HG03457 (cell line): ENCODE measurements around the gene PLXNB1.

Experiments
- ATAC-seq: cut with Tn5 transposase; IDR thresholded peaks from one replicate; pipeline ENCODE4 v1.9.1; 2021; ENCODE audit warnings: moderate number of reproducible peaks; ENCODE audit not compliant: unreplicated experiment

Gene PLXNB1

DNA sequence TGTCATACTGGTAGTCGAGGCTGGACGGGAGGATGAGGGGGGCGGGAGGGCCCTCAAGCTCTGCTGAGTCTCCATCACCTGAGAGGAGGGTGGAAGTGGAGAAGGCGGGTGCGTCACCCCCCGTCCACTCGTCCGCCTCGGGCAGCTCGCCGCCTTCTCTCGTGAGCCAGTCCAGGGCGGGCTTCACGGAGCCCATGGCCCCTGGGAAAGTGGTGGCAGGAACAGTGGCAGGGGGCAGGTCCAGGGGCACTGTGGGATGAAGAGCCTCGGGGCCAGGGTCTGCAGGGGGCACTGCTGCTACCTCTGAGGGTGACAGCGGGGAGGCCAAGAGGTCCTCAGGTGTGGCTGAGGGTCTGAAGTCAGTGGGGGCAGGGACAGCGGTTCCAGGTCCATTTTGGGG is 10.3 kb downstream of the PLXNB1 start:
- no peak for ATAC-seq

DNA sequence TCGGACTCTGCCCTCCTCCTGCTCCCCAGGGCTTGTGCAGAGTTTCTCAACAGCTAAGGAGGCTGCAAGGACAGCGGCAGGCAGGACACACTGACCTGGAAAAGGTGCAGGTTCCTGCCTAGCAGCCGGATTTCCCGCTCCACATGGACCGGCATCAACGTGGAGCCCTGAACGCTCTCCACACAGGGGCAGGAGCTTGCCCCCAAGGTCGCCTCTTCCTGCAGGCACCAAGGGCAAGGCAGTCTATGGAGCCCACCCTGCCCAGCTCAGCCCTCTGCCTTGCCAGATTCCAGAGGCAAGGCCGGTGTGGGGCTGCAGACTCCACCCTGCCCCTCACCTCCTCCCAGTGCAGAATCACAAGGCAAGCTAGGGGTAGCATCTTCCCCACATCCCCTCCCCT is 10.7 kb downstream of the PLXNB1 start:
- ATAC-seq = no peak

DNA sequence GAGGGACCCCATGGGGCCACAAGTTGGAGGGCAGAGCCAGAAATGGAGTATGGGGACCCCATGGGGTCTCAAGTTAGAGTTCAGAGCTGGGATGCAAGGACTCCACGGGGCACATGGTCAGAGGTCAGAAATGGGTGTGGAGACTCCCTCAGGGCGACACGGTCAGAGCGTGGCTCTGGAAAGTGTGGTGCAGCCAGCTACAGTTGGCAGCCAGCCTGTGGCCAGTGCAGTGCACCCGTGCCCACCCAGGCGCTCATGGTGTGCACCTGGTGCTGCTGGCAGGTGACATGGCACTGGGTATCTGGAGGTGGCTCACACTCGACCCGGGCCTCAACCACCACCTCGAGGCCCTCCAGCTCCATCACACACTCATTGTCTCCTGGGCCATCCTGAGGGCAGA is 11.2 kb downstream of the PLXNB1 start:
- no peak for ATAC-seq

DNA sequence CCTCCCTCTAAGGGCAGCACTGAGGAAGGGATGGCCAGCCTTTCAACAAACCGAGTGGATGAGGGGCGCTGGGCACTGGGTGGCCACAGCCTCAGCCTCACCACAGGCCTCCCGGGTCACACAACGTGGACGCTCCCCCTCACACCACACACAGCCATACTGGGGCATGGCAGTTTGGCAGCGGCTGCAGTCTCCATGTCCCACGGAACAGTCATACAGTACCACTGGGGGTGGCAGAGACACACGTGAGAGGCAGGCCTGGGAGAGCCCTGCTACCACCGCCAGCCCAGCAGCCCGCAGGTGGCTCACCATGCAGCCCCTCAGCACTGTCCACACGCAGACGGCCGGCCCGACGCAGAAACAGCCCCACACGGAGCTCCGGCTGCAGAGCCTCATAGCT is 11.7 kb downstream of the PLXNB1 start:
- ATAC-seq = no peak

DNA sequence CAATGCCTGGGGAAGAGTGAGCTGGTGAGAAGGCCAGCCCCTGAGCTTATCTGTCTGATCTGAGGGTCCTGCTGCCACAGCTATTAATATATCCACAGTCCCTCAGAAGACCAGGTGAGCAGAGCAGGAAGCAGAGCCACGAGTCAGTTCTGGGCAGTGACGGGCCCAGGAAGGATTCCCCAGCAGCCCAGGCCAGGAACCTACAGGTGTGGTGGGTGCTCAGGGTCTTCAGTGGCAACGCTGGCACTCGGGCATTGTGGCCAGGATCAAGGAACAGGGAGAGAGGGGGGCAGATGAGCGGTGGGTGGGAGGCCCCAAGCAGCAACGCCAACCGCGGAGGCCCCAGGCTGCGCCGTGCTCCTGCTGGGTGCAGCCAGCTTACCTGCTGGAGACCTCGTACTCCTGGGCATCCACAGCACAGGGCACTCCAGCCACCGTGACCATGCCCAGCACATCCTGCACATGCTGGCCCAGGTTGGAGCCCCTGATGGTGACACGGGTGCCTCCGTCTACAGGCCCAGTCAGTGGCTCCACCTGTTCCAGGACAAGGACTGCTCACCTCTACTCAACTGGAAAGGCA is 12.3 kb downstream of the PLXNB1 start:
- ATAC-seq = no peak

DNA sequence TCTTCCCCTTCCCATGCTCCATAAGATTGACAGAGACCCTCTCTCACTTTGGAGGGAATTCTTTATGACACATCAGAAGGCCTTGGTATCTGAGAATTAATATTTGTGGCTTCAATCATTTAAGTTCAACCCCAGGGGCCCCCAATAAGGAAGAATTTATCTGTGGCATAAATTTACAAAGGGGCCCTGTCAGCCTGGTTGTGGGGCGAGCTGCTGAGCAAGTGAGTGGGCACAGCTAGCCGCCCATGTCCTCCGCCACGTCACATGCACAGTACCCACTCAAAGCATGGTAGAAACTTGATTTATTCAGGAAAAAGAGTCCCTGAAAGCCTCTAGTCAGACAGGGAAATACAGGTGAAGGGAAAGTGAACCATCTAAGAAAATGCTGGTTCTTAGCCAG is 13.3 kb downstream of the PLXNB1 start:
- no peak for ATAC-seq

DNA sequence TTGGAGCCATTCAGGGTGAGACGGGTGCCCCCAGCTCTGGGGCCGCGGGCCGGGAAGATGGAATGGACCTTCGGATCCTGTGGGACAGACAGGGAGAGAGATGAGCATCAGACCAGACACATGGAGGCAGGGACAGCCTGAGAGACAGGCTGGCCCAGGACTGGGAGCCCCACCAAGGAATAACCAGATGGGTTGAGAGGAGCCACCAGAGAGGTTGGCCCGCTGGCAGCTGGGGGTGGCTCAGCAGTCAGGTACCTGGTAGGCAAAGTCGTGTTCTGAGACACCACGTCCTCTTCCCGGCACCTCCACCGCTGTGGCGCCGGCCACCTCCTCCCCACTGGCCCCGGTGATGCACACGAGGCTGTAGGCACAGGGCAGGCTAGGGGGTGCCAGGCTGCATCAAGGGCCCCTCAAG is 13.8 kb downstream of the PLXNB1 start:
- no peak for ATAC-seq

DNA sequence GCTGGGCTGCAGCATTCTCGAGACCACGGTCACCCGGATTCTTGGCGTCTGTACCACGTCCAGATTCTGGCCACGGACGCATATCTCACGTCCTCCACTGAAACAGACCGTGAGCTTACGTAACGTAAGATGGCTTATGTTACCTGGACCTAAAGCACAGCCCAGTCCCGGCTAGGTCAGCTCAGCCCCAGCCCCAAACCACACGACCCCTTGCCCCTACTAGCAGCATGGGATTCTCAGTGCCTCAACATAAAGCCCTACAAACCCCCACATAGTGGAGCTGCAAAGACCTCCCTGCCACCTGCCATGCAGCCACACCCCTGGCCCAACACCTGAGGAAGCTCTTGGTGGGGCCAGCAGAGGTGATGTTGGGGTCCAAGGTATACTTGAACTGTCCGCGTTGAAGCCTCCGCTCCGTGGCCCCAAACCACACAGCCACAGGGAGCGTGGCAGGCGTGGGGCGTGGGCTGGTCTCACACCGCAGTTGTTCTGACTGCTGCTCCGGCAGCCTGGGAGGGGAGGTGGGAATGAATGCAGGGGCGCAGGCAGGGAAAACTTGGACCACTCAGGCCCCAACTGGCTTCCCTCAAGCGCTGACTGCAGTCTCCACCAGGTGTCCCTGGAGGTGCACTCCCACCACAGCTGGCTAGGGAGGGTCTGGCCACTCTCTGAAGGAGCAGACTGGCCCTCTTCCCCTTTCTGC is 14.5 kb downstream of the PLXNB1 start:
- ATAC-seq = no peak

DNA sequence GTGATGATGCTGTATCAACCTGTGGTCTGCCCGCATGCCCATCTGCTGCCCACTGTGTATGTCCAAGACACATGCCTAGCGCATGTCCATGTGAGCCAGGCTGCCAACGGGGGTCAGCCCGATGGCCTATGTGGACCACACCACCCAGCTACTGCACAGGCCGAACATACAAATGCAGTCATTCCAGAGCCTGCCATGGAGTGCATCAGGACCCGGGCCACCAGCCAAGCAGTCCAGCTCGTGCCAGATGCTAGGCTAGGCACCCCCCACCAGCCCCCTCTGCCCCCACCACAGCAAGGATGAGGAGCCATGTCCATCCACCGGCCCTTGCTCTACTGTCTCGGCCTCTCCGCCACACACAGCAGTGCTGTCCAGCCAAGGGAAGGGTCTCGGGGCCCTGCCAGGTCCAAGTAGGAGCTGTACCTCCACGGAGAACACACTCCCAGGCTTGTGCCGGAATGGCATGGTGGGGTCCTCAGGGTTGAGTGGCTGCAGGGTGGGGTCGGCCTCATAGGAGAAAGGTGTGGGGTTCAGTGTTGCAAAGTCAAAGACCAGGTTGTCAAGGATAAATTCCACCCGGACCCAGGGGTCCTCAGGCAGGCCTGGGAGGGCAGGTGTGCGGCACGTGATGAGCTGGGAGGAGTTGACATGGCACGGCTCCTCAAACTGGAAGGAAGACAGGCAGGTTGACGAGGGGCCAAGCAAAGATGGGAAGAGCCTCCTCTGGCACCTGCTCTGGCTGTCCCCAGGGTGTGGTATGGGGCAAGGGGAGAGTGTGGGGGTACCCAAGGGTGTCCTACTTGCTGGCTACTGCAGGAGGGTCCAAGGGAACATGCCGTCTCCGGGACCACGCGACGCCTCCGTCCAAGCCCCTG is 15.3 kb downstream of the PLXNB1 start:
- ATAC-seq = no peak

DNA sequence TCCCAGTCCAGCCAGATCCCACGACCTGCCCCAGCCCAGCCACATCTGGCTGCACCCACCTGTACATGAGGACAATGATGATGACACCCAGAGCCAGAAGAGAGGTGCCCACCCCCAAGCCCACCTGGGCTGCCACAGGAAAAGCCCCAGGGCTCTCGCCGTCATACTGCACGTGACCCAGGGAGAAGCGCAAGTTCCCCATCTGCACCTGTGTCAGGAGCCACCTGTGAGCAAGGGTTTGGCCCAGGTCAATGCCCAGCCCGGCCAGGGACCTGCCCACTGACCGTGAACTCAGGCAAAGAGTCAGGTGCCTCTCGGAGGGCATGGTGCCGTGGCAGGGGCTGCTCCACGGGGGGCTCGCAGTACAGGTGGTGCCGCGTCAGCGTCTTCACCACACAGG is 16.3 kb downstream of the PLXNB1 start:
- ATAC-seq = no peak

DNA sequence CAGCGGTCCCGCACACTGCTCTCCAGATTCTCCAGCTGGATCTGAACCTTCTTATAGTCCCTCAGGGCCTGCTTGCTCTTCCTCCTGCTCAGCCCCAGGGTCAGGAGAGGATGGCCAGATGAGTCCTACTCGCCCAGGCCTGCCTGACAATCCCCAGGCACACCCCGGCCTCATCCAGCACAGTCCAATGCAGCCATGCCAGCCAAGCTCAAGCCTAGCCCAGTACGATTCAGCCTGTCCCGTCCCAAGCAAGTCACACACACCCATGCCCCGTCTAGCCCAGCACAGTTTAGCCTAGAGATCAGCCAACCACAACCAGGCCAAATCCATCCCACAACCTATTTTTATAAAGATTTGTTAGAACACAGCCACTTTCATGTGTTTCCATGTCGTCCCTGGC is 16.8 kb downstream of the PLXNB1 start:
- no peak for ATAC-seq

DNA sequence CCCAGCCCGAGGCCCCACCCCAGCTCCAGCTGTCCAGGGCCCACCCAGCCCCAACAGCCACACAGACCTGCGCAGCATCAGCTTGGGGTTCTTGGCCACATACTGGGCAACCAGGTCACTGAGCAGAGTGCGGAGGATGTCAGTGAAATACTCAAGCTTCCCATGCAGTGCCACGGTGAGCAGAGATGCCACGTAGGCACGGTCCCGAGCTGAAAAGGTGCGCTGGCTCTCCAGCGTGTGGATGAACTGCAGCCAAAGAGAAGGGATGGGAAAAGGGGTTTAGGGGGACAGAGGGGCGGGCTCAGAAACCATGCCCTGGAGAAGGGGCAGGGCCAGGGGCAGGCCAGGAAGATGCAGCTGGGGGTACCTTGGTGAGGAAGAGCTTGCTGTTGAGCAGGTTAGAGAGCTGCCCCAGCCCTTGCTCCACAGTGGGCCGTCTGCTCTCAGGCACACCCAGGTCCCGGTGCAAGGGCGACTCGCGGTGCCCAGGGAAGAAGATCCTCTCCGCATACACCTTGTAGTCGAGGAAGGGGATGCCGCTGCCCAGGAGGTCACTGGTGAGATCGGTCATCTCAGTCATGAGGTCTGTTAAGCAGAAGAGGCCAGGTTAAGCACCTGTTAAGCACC is 17.4 kb downstream of the PLXNB1 start:
- no peak for ATAC-seq

DNA sequence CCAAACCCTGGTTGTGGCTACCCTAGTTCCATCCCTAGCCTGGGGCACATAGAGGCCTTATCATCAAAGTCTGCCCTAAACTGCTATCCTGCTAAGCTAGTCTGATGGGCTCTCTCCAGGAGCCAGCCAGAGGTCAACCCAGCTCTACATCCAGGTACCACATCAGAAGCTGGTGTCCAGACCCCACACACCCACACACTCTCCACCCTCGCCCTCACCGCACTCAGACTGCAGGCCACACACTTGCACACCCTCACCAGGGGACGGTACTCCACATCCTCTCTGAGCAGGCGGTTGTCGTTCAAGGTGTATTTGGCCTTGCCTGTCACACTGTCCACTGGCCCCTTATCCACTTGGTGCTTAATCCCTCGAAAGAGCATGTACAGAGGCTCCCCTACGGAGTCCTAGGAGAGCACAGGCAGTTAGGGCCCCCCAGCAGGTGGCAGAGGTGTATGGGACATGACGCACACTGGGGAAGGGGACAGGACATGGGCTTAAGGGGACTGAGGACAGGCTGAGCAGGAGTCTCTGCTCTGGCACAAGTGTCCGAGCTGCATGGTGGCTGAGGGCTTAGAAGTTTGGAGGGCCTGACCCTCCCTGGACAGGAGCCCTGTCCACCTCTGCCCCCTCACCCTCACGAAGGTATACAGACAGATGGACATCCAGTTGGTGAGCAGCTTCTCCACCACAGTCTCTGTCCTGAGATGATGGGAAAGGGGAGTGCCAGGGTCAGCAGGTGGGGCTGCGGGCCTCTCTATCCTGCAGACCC is 18.1 kb downstream of the PLXNB1 start:
- ATAC-seq = no peak

DNA sequence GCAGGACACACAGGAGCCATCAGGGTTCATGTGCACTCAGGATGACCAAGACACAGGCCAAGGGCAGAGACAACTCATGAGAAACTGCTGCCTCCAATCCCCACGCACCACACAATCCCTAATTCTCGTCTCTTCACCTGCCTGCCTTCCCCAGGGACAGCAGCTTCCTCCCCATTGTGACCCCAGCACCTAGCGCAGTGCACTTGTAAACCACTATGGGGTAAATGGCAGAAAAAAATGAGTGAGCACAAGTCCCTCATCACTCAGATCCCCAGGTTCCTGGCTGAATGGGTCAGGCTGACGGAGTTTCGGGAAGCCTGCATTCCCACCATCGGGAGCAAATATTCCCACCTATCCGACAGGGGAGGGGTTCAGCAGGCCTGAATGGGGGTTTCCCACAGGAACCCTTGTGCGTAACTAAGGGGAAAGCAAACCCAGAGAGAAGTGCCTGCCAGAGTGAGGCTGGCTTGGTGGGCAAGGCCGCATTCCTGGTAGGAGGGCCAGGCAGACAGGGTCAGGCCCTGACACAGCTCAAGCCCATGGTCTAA is 18.8 kb downstream of the PLXNB1 start:
- no peak for ATAC-seq

DNA sequence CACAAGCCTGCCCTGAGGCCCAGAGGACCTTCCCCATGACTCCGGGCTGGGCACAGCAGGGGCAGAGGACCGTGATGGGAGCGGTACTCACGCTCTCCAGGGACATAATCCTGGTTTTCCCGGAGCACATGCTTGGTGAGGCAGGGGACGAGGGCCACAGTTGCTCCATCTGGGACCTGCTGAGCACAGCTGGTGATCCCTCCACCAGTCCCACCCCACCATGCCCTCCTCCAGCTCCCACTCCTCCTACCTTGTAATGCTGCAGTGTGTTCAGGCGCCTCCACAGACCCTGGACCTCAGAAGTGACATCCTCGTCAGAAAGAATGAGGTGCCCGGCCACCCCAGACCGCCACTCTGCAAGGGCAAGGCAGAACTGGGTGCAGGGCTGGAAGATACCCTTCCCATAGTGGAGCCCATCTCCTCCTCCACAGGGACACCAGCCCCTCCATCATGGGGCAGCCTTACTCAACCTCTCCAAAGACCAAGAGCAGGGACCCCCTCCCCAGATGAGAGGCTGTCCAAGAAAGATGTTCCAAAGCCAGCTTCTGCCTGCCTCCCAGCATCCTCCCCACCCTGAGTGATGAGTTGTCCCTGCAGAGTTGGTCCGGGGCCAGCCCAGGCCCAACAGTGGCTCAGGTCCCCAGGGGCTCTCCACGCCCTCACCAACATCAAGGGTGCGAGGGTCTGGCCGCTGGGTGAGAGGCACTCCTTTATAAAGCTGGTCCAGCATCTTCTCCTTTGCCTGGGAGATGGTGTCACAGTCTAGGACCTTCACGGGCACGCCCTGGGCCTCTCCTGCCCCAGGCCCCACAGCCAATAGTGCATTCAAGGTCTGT is 19.5 kb downstream of the PLXNB1 start:
- no peak for ATAC-seq

DNA sequence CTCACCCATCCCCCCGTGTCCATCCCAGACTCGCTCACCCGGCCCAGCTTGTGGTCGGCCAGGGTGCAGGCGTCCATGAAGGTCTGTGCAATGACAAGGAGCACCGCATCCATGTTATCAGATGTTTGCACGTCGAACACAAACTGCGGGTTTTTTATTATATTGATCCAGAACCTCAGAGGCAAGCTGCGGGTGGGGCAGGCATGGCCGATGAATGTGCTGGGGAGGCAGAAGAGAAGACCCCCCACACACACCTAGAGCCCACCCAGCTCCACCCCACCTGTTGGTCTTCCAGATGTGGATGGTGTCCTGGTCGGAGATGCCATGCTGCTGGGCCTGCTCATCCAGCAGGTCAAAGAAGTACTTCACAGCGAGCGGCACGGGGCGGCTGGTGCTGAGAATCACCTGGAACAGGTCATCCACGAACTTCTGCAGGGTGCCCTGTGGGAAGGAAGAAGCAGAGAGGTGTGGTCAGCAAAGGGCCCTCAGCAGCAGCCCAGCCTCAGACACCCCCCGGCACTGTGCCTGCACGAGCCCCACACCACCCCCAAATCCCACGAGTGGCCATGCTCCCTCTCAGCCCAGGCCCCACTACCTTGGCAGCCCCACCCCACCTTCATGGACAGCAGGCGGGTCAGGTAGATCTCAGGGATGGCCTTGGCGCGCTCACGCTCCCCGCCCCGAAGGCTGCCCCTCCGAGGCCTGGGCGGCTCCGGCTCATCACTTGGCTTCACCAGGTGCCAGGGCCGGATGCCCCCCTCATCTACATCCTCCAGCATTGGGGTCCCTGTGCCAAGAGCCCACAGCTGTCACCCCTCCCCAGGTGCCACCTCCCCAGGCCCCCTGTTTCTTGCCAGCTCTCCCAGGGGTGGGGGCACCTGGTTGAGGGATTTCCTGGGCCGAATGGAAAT is 20.3 kb downstream of the PLXNB1 start:
- no peak for ATAC-seq

DNA sequence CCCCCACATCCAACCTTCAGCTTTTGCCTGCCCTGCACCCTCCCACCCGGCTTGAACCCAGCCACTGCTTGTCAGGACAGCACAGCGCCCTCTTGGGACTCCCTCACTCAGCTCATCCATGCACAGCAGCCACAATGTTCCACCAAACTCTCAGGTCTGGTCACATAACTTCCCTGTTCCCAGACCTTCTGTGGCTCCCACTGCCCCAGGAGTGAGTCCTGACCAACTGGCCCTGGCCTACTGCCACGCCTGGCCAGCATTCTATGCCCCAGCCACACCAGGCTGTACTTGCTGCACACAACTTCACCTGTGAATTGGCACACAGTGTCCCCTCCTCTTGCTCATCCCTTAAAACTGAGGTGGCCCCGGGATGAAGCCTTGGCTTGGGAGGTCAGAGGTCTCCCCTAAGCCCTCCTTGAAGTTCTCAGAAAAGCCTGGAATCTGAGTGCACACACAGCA is 21.0 kb downstream of the PLXNB1 start:
- no peak for ATAC-seq

DNA sequence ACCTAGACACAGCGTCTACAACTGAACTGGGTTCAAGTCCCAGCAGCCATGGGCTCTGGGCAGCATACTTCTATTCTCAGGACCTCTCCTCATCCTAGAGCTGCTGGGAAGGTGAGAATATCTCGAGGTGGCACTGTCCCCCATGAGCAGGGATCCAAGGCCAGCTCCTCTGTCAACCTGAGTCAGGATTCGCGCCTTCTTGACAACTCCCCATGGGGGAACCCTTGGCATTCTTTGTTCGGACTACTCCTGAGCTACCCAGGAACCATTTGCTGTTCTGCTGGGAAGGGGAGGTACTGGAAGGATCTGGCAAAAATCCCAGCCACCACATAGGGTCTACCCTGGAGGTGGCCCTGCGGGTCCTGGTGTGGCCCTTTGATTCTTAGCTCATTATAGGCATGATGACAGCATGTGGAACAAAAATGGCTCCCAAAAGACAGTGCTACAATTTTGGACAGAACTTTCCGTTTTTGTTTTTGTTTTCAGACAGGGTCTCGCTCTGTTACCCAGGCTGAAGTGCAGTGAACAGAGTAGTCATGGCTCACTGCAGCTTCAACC is 22.3 kb downstream of the PLXNB1 start:
- no peak for ATAC-seq
